HK-2 (cell line): ENCODE measurements around the gene SLC19A1.

Source experiments
- DNase-seq: peaks from one replicate; pipeline ENCODE4 v3.0.0-alpha.2; 2018; ENCODE audit not compliant: unreplicated experiment

The SLC19A1 gene

GRCh38 chr21:45493401-45494001, 48.7 kb downstream of the SLC19A1 start:
- DNase-seq: no peak

- DNase-seq: no peak
These were observed 49.5 kb downstream of the SLC19A1 start for GRCh38 chr21:45492765-45493164.

- DNase-seq: no peak
These were observed 50.6 kb downstream of the SLC19A1 start for GRCh38 chr21:45491623-45492022.

DNA sequence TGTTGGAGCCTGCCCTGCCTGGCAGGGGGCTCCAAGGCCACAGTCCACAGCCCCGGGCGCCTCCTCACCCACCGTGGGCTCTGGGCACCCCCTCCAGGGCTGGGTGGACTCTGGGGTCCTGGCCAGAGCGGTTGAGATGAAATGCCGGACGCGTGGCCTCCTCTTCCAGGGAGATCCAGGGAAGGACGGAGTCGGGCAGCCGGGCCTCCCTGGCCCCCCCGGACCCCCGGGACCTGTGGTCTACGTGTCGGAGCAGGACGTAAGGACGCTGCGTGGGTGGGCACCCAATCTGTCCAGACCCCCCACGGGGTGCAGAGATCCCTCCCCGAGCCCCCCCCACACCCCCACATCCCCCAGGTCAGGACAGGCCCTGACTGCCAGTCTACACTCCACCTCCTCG, 51.2 kb downstream of the SLC19A1 start:
- no peak for DNase-seq

DNA sequence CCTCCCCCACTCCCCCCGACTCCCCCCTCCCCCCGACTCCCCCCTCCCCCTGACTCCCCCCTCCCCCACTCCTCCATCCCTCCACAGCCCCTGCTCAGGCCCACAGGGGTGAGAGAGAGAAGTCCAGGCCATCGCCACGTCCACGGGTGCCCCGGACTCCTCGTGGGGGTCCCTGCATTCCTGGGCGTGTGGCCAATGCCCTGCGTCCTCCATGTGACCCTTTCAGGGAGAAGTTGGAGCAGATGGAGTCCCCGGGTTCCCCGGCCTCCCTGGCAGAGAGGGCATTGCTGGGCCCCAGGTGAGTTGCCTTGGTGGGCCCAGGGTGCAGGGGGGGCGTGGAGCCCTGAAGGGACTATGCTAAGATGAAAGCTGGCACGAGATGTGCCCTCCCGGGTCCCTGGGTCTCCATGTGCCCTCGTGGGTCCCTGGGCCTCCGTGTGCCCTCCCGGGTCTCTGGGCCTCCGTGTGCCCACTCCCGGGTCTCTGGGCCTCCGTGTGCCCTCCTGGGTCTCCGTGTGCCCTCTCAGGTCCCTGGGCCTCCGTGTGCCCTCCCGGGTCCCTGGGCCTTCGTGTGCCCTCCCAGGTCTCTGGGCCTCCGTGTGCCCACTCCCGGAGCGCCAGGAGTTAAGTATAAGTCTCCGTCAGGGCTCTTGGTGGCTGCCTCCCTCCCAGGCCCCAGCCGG, 52.0 kb downstream of the SLC19A1 start:
- DNase-seq: no peak

DNA sequence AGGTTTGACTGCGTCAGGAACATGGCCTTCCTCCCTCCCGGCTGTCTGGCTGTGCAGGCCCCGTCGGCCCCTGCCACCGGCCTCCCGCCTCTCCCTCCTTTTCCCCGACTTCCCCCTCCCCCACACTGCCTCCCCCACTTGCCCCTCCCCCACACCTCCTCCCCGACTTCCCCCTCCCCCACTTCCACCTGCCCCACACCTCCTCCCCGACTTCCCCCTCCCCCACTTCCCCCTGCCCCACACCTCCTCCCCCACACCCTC, 52.6 kb downstream of the SLC19A1 start:
- DNase-seq: no peak

DNA sequence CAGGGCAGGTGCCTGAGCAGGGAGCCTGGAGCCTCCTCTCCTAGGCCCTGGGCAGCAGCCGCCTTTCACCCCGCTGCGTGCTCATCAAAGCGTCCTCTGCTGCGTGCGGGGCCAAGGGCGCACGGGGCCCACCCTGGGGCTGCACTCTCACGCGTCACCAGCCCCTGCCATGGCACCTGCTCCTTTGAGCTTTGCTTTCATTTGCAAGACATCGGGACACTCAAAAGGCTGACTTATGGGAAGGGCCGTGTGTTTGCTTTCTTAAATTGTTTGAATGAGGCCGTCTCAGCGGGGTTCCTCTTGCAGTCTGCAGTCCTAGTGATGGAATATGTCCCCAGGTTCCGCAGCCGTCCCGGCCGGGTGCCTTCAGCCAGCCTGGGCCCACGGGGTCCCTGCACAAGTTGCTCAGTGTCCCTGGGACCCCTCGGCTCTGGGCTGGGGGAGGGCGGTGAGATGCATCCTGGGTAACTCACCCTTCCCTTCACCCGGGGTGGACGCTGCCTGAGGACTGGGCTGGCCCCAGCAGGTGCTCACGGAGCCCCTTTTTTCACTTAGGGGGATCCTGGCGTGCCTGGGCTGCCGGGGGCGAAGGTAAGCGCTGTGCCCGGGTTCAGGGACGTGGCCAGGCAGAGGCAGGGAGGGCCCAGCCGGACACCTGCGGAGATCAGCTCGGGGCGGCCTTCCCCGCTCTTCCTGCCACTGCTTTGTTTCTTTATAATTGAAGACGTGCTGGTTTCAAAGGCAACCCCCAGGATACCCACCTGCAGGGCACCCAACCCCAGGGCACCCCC, 53.1 kb downstream of the SLC19A1 start:
- no peak for DNase-seq

DNA sequence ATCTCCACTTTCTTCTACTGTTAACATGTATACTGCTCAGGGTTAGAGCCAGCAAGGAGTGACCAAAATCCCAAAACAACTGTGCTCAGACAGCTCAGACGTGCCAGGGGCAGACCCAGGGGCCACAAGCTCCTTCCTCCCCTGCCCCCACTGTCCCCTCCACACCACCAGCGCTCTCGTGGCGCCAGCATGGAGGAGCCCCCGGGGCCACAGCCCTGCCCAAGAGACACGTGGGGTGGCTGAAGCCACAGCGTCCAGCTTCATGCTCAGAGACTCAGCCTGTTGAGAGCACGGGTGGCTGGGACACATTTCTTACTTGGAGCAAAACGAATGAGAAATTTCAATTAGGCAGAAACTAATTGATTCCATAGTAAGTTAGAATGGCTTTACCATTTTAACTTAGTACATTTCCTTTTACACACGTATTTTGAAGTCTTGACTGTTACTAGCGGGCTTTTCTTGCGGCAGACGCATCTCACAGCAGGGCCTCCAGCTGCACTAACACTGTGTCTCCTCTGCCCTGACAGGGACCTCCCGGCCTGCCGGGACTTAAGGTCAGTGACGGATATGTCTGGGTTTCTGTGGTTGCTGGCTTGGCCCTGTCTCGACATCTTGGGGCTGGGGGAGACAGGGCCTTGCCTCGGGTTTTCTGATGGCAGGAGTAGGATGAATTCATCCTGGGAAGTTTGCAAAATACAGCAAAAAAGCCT, 54.2 kb downstream of the SLC19A1 start:
- DNase-seq: no peak

GRCh38 chr21:45487161-45487806, 55.0 kb downstream of the SLC19A1 start:
- no peak for DNase-seq

DNA sequence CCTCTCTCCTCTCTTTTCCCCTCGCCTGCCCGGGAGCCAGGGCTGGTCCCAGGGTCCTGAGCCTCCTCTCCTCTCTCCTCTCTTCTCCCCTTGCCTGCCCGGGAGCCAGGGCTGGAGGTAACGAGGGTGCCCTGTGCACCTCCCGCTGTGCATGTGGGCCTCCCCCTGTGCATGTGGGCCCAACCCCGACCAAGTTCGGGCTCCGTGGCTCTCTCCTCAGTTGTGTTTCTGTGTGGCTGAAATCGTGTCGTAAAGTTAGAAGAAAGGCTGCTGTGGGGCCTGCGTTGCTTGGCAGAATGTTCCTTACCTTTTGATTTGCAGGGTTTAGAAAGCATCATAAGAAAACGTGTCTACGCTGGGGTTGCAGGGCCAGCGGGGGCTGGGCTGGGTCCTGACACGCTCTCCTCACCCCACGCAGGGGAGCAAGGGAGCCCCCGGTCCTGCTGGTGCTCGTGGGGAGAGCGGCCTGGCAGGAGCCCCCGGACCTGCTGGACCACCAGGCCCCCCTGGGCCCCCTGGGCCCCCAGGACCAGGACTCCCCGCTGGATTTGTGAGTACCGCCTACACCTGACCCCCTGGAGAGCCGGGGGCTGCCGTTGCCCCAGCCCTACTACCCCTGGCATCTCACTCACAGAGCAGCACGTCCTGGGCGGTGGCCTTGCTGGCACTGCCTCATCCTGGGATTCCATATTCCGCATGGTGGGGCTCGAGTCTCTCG, 55.6 kb downstream of the SLC19A1 start:
- DNase-seq: no peak

DNA sequence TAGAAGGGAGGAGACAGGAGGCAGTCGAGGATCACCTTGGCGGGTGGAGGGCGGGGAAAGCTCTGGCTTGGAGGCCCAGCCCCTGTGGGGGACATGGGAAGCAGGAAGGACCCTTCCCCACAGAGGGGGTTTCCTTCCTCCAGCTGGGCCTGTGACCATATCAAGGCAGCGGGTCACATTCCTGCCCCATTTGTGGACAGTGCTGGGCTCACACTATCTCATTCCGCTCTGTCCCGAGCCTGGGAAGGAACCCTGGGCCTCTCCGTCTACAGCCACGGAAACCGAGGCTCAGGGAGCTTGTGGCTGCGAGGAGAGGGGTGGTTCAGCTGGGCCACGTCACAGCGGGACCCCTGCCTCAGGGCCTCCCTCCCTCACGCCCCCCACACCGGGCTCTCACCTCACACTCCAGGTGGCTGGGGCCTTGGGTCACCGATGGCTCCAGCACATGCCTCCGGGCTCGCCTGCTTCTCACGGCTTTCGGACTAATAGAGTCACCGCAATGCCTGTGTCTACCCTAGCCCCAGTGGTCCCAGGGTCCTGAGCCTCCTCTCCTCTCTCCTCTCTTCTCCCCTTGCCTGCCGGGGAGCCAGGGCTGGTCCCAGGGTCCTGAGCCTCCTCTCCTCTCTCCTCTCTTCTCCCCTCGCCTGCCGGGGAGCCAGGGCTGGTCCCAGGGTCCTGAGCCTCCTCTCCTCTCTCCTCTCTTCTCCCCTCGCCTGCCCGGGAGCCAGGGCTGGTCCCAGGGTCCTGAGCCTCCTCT, 56.4 kb downstream of the SLC19A1 start:
- no peak for DNase-seq

DNA sequence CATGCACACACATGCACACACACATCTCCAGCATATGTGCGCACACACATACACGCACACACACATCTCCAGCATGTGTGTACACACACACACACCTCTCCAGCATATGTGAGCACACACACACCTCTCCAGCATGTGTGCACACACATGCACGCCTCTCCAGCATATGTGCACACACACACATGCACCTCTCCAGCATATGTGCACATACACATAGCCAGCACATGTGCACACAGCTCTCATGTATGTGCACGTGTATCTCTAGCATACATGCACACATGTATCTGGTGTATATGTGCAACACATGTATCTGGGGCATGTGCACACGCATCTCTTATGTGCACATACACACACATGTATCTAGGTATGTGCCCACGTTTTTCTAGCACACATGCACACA, 57.9 kb downstream of the SLC19A1 start:
- no peak for DNase-seq

DNA sequence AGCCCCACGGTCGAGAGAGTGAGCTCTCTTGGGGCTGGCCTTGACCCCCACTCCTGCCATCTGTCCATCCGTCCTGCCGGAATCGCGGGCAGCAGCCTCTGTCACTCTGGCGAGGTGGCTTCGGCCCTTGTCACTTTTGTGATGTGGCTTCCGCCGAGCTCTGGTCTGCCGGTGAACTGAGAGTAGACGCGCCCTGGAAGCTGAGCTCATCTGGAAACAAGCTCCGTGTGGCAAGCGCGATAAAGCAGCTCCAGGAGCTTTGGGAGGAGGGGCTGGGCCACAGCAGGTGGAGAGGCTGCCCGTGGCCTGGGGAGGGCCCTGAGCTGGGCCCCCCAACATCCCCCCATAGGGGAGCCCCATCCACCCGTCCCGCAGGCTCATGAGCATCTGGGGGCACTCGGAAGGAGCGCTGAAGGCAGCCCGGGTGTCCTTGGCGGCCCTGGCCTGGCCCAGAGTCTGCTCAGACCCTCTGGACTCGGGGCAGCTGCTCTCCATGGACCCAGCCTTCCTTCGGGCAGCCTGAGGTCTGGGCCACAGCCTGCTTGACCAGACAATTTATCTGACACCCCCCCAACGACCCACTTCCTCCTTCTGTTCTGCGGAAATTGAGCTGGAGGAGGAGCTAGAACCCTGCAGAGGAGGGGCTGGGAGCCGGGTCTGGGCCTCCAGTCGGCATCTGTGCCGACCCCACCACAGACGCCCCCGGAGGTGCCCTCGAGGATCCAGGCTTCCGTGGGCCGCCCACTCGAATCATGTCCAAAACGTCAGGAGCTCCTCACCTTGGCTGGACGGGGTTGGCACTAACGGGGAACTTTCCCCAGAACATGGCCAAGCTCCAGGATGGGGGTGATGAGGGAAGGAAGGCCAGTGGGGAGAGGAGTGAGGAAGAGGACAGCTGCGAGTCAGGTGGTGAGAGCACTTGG, 59.1 kb downstream of the SLC19A1 start:
- no peak for DNase-seq

DNA sequence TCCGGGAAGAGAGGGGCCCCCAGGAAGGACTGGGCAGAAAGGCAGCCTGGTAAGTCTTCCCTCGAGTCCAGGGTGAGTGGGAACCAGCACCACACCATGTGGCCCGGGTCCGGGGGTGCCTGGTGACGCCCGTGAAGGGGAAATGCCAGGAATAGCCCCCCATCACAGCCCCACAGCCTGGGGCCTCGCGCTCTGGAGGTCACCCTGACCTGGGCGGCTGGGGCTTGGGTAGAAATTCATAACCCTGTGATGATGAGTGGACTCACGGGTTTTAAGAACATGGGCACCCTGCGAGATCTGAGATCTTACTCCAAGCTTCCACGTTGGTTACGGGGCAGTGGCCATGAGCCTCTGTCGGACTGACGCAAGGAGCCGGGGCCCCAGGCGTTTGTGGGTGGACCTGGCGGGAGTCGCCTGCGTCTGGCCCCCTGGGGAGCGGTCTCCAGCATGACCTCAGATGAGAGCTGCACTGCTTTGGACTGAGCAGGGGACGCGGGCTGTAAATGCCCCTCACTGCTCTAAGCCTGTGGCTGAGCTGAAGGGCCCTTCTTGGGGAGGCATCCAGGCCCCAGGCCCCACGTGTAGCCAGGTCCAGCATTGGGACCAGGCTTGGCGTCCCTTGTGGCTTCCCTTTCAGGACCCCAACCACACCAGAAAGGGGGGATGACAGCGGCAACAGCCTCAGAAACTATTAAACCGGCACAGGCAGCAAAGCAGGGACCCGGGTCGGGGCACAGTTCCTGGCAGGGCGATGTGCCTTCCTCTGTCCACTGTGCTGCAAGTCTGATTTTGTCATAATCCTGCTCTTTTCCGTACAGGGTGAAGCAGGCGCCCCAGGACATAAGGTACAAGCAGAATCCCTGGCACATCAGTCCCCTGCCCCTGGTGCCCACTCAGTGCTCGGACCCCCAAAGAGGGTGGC, 60.0 kb downstream of the SLC19A1 start:
- no peak for DNase-seq

GRCh38 chr21:45481566-45481965, 60.7 kb downstream of the SLC19A1 start:
- no peak for DNase-seq

- DNase-seq: no peak
These were observed 61.3 kb downstream of the SLC19A1 start for GRCh38 chr21:45480701-45481500.
